GM10248 (cell line): Measurements from ENCODE around the gene OCEL1.

ENCODE experiments used
- CTCF ChIA-PET: fragments of 300-600 bp; sonication (Branson Sonifier 250); formaldehyde crosslinking; extraction: SDS; loops from one replicate; lab custom pipeline; 2021; ENCODE audit warnings: antibody characterized with exemption; lab: Yijun Ruan, JAX
- POLR2A ChIA-PET: fragments of 350-650 bp; sonication (Branson Sonifier 250); formaldehyde crosslinking; extraction: SDS; loops from one replicate; lab custom pipeline; 2020; ENCODE audit warnings: antibody characterized with exemption; lab: Yijun Ruan, JAX
- DNase-seq: peaks from one replicate; pipeline ENCODE4 v3.0.0; 2012; ENCODE audit errors: extremely low spot score
- CTCF ChIP-seq: IDR thresholded peaks from 2 replicates; pipeline ENCODE4 v1.5.1; 2012; ENCODE audit warnings: mild to moderate bottlenecking, low read depth; ENCODE audit errors: extremely low read depth, missing control alignments, control extremely low read depth

The OCEL1 gene

DNA sequence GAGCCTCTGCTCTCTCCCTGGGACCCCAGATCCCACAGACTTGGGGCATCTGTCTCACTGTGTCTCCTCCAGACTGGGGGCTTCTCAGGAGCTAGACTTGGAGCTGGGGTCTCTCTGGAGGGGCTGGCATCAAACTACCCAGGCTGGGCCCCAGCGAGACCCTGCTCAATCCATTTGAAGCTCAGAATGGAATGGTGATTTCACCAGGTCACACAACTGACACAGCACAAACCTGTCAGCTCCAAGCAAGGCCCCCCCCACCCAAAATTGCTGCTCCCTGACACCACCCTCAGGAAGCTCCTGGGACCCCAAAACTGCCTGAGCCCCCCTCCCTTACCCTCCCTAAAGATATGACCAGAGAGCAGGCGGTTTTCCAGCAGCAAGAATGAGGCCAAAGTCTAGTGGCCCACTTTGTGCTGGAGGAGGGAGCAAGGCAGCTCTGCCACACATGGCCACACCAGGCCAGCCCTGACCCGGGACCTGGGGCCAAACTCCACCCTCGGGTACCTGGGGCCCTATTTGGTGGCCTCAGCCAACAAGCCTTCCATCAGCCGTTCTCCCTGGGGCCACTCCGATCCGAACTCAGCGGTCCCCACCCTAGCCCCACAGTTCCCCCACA, 17.3 kb downstream of the OCEL1 start:
- POLR2A ChIA-PET, result interaction anchor here (1.6 kb wide), 1 partner anchor 24 kb away, joined by 3 read pairs; the partner anchor contains the start of gene BABAM1
- no peak for TF ChIP-seq CTCF
- no peak for DNase-seq
- CTCF ChIA-PET, result interaction anchor here (1.2 to 3.3 kb wide), 3 partner anchors 16 to 19 kb away, joined by 3 to 23 read pairs (median 4); partner anchors contain the start of gene OCEL1

DNA sequence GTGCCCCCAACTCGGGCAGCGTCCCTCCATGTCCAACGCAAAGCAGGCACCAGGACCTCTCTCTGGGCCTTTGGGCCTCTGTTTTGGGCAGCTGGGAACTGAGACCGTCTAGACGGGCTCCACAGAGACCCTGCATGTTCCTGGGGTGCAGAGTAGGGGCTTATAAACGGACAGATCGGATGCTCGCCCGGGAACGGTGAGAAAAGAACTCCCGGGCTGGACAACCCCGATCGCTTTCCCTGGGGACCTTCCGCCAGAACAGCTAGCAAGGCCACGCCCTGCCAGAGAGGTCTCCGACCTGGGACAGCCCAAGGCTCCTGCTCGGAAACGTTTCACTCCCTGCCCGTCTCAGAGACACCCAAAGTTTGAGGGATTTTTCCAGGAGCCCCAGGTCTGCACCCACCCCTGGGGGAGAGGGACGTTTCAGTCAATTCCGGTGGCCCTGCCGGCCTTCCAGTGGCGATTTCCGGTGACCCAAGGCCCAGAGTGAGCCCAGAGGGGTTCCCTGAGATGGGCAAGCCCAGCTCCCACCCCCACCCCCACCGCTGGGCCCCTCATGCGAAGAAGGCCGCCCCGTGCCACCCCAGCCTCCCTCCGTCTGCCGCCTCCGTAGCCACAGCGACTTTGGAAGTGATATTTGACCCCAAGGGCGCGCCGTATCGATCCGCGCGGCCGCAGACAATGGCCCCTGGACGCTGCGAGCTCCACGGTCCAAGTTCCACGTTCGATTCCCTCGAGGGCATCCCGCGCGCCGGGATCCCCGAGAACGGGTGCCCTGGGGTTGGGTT, 18.0 kb downstream of the OCEL1 start:
- no peak for DNase-seq
- no peak for TF ChIP-seq CTCF
- ChIA-PET CTCF (interaction anchor here (1.0 to 3.3 kb wide), 4 partner anchors 9 to 23 kb away, joined by 4 to 23 read pairs (median 4); partner anchors contain the start of genes BABAM1 and OCEL1), POLR2A (interaction anchor here (1.6 kb wide), 1 partner anchor 23 kb away, joined by 3 read pairs; the partner anchor contains the start of gene BABAM1)

GRCh38 chr19:17244618-17245534, 18.9 kb downstream of the OCEL1 start:
- DNase-seq, result no peak
- no peak for TF ChIP-seq CTCF
- ChIA-PET POLR2A (no interaction called here), CTCF (interaction anchor here (1.0 to 3.3 kb wide), 3 partner anchors 10 to 22 kb away, joined by 4 to 23 read pairs (median 4); partner anchors contain the start of gene BABAM1)

DNA sequence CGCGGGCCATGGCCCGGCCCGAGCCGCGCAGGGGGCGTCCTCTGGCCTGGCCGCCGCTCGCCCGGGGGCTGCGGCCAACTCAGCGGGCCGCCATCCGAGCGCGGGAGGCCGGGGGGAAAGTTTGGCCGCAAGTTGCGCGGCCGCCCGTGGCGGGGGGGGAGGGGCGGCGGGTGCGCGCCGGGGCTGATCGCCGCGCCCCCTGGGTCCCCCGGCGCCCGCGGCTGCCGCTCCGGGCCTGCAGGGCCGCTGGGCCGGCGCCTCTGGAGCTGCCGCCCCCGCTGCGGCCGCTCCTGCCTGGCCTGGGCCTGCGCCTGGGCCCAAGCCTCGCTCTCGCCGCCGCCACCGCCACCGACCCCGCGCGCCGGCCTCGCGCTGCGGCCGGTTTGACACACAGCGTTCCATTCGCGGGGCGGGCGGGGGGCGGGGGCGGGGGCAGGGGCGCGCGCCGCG, 19.5 kb downstream of the OCEL1 start, which contains the start of gene NR2F6:
NR2F6 (minus strand) TSS at position 385 of the 450 bp plus-strand sequence. CDS start 699 bp downstream, outside the sequence.
- TF ChIP-seq CTCF, result no peak
- ChIA-PET CTCF (no interaction called here), POLR2A (no interaction called here)
- no peak for DNase-seq

- ChIA-PET CTCF (interaction anchor here (1.0 to 1.9 kb wide), 2 partner anchors 11 to 14 kb away, joined by 4 to 7 read pairs; no protein-coding TSS in a partner anchor), POLR2A (no interaction called here)
- DNase-seq, result no peak
- TF ChIP-seq CTCF, result no peak
These were observed 20.8 kb downstream of the OCEL1 start for GRCh38 chr19:17246681-17247425.
